NOMO-1 treated with DMSO at 0.1 percent for 48 hours (cell line): Measurements from ENCODE around the gene CEP68.
A peak's percentile ranks its signal among the peaks of the same experiment; 100 is the strongest.
"Not testable (repeated sequence)": the region's sequence is repeated elsewhere in the genome, so short reads cannot be mapped to it uniquely, and the experiment has no call there.

Experiments used
- DNase-seq: peaks from one replicate; lab custom pipeline; 2025; ENCODE audit not compliant: unreplicated experiment; lab: John Stamatoyannopoulos, UW

CEP68 gene

GRCh38 chr2:65056215-65057053 is at the start of gene CEP68:
Gene CEP68, plus strand, starts transcription at chr2:65056416. Its CDS starts 13,029 bp downstream, at chr2:65069445.
- peak; percentile 96 for DNase-seq

- no peak for DNase-seq
Measured at GRCh38 chr2:65013776-65014175, 42.4 kb upstream of the CEP68 start.

- no peak for DNase-seq
Measured at GRCh38 chr2:65015731-65016130, 40.5 kb upstream of the CEP68 start.

- DNase-seq = no peak
Measured at GRCh38 chr2:65016789-65017188, 39.4 kb upstream of the CEP68 start.

- peak; percentile 94 for DNase-seq
Measured at GRCh38 chr2:65017335-65017734, 38.9 kb upstream of the CEP68 start.

GRCh38 chr2:65018141-65018582 is 38.1 kb upstream of the CEP68 start:
- peak; percentile 95 for DNase-seq

GRCh38 chr2:65019010-65019409 is 37.2 kb upstream of the CEP68 start:
- no peak for DNase-seq

- no peak for DNase-seq
Measured at GRCh38 chr2:65019675-65020195, 36.5 kb upstream of the CEP68 start.

GRCh38 chr2:65020251-65020650 is 36.0 kb upstream of the CEP68 start:
- DNase-seq = not testable (repeated sequence)

GRCh38 chr2:65020943-65021528 is 35.2 kb upstream of the CEP68 start:
- no peak for DNase-seq

- DNase-seq = no peak
Measured at GRCh38 chr2:65021709-65022108, 34.5 kb upstream of the CEP68 start.

- DNase-seq = no peak
Measured at GRCh38 chr2:65022189-65022588, 34.0 kb upstream of the CEP68 start.

GRCh38 chr2:65023742-65024141 is 32.5 kb upstream of the CEP68 start:
- no peak for DNase-seq

- no peak for DNase-seq
Measured at GRCh38 chr2:65024149-65024829, 31.9 kb upstream of the CEP68 start.

- DNase-seq = peak; percentile 82
Measured at GRCh38 chr2:65025453-65026123, 30.6 kb upstream of the CEP68 start.

- no peak for DNase-seq
Measured at GRCh38 chr2:65026154-65026553, 30.1 kb upstream of the CEP68 start.

- DNase-seq = no peak
Measured at GRCh38 chr2:65026704-65027464, 29.3 kb upstream of the CEP68 start.

- no peak for DNase-seq
Measured at GRCh38 chr2:65027616-65028244, 28.5 kb upstream of the CEP68 start.

- DNase-seq = no peak
Measured at GRCh38 chr2:65030476-65031332, 25.5 kb upstream of the CEP68 start.
